ENCODE results near the gene SPSB1.

The SPSB1 gene

DNA sequence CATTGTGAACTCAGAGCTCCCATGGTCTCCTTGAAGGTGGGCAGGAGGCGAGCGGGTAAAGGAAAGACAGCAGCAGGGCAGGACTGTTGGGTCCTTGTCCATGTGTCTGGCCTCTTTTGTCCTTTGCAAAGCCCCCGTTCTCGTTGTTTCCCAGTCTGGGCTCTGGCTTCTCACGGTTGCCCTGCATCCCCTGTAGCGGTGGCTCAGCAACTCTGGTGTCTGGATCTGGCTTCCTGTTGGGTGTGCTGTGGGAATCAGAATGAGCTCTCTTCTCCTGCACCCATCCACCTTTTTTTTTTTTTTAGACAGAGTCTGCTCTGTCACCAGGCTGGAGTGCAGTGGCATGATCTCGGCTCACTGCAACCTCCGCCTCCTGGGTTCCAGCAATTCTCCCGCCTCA, 47.0 kb upstream of the SPSB1 start:
- ATAC-seq, result no peak
- TF ChIP-seq ZNF565 (CRISPR knock-in tag; conservative IDR thresholded peaks at IDR 0.05; ENCODE audit: low read depth) (no peak), SNAI2 (CRISPR knock-in tag; IDR thresholded peaks at IDR 0.05) (no peak), ZFP3 (CRISPR knock-in tag; IDR thresholded peaks at IDR 0.05) (no peak), ARNTL (CRISPR knock-in tag; IDR thresholded peaks at IDR 0.05; ENCODE audit: borderline replicate concordance, low read depth) (no peak), RARB (CRISPR knock-in tag; IDR thresholded peaks at IDR 0.05) (no peak), OSR1 (CRISPR knock-in tag; IDR thresholded peaks at IDR 0.05) (no peak), ZNF8 (CRISPR knock-in tag; IDR thresholded peaks at IDR 0.05) (no peak), ZFP30 (CRISPR knock-in tag; IDR thresholded peaks at IDR 0.05) (no peak), ISL1 (CRISPR knock-in tag; IDR thresholded peaks at IDR 0.05) (no peak), TCF4 (CRISPR knock-in tag; IDR thresholded peaks at IDR 0.05; ENCODE audit: borderline replicate concordance) (no peak), ZC3H10 (CRISPR knock-in tag; IDR thresholded peaks at IDR 0.05) (no peak), BACH2 (CRISPR knock-in tag; IDR thresholded peaks at IDR 0.05; ENCODE audit: borderline replicate concordance) (no peak)
- TF ChIP-seq, protein P1, sequence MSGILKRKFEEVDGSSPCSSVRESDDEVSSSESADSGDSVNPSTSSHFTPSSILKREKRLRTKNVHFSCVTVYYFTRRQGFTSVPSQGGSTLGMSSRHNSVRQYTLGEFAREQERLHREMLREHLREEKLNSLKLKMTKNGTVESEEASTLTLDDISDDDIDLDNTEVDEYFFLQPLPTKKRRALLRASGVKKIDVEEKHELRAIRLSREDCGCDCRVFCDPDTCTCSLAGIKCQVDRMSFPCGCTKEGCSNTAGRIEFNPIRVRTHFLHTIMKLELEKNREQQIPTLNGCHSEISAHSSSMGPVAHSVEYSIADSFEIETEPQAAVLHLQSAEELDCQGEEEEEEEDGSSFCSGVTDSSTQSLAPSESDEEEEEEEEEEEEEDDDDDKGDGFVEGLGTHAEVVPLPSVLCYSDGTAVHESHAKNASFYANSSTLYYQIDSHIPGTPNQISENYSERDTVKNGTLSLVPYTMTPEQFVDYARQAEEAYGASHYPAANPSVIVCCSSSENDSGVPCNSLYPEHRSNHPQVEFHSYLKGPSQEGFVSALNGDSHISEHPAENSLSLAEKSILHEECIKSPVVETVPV (CRISPR knock-in tag; IDR thresholded peaks at IDR 0.05), result no peak
- TF ChIP-seq, protein P2, sequence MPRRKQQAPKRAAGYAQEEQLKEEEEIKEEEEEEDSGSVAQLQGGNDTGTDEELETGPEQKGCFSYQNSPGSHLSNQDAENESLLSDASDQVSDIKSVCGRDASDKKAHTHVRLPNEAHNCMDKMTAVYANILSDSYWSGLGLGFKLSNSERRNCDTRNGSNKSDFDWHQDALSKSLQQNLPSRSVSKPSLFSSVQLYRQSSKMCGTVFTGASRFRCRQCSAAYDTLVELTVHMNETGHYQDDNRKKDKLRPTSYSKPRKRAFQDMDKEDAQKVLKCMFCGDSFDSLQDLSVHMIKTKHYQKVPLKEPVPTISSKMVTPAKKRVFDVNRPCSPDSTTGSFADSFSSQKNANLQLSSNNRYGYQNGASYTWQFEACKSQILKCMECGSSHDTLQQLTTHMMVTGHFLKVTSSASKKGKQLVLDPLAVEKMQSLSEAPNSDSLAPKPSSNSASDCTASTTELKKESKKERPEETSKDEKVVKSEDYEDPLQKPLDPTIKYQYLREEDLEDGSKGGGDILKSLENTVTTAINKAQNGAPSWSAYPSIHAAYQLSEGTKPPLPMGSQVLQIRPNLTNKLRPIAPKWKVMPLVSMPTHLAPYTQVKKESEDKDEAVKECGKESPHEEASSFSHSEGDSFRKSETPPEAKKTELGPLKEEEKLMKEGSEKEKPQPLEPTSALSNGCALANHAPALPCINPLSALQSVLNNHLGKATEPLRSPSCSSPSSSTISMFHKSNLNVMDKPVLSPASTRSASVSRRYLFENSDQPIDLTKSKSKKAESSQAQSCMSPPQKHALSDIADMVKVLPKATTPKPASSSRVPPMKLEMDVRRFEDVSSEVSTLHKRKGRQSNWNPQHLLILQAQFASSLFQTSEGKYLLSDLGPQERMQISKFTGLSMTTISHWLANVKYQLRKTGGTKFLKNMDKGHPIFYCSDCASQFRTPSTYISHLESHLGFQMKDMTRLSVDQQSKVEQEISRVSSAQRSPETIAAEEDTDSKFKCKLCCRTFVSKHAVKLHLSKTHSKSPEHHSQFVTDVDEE (CRISPR knock-in tag; IDR thresholded peaks at IDR 0.05), result no peak

GRCh38 chr1:9246215-9246614, 46.5 kb upstream of the SPSB1 start:
- TF ChIP-seq POU6F1 (CRISPR knock-in tag; IDR thresholded peaks at IDR 0.05; ENCODE audit: borderline replicate concordance, low read depth), result no peak
- no peak for TF ChIP-seq ZFP30 (CRISPR knock-in tag; IDR thresholded peaks at IDR 0.05)
- TF ChIP-seq ZNF8 (CRISPR knock-in tag; IDR thresholded peaks at IDR 0.05), result no peak
- no peak for TF ChIP-seq TOX (CRISPR knock-in tag; IDR thresholded peaks at IDR 0.05; ENCODE audit: borderline replicate concordance)
- TF ChIP-seq, protein P1 (CRISPR knock-in tag; IDR thresholded peaks at IDR 0.05), result no peak
- TF ChIP-seq ESRRG (CRISPR knock-in tag; IDR thresholded peaks at IDR 0.05), result no peak
- TF ChIP-seq OSR1 (CRISPR knock-in tag; IDR thresholded peaks at IDR 0.05), result no peak
- TF ChIP-seq BACH2 (CRISPR knock-in tag; IDR thresholded peaks at IDR 0.05; ENCODE audit: borderline replicate concordance), result no peak
- no peak for TF ChIP-seq PPARA (CRISPR knock-in tag; IDR thresholded peaks at IDR 0.05; ENCODE audit: borderline replicate concordance)
- TF ChIP-seq ZNF70 (CRISPR knock-in tag; IDR thresholded peaks at IDR 0.05), result no peak
- TF ChIP-seq TCF4 (CRISPR knock-in tag; IDR thresholded peaks at IDR 0.05; ENCODE audit: borderline replicate concordance), result no peak
- TF ChIP-seq CREB5 (CRISPR knock-in tag; IDR thresholded peaks at IDR 0.05; ENCODE audit: low read depth), result no peak
- TF ChIP-seq ISL1 (CRISPR knock-in tag; IDR thresholded peaks at IDR 0.05), result no peak

DNA sequence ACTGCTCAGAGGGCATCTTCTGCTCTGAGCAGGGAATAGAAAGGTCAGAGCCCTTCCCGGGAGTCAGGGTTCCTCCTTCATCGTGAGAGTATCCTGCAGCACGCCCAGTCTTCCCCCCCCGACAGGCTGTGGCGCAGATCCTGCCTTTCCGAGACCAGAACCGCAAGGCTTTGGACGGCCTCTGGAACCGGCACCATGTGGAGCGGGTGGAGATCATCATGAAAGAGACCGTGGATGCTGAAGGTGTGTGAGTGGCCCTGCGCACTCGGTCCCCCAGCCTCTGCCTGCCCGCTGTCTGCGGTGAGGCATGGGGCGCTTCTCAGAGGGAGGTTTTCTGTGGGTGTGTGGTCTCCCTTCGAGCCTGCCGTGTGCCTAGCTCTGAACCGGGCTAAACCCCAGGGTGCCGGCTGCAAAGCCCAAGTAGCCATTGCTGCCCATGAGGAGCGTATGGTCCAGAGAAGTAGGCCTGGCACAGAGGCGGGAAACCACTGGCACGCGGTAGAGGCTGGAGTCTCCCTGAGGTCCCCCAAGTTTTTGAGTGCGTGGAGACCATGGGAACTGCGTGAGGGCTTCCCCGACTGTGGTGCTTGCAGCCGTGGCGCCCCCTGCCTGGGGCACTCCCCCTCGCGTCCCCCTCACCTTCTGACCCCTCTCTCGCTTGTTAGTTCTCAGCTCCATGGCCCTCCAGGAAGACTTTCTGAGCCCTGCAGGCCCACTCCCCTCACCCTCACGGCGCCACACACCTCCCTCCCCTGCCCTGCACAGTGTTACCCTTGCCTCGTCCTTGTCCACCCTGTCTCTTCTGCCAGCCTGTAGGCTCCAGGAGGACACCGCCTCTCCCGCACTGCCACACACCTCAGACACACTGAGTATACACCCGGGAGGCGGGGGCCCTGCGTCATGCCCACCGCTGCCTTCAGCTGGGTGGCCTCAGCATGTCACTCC, 45.6 kb upstream of the SPSB1 start:
- no peak for ATAC-seq
- TF ChIP-seq ARNTL (CRISPR knock-in tag; IDR thresholded peaks at IDR 0.05; ENCODE audit: borderline replicate concordance, low read depth), result no peak
- no peak for TF ChIP-seq OSR1 (CRISPR knock-in tag; IDR thresholded peaks at IDR 0.05)
- TF ChIP-seq CSDC2 (CRISPR knock-in tag; IDR thresholded peaks at IDR 0.05), result no peak
- no peak for TF ChIP-seq BACH2 (CRISPR knock-in tag; IDR thresholded peaks at IDR 0.05; ENCODE audit: borderline replicate concordance)

More at GRCh38 chr1:9246215-9246614, 46.5 kb upstream of the SPSB1 start:
- no peak for ATAC-seq
